NB4 (cell line): ENCODE measurements around the gene TRAK1.

Experiments
- CTCF ChIP-seq: IDR thresholded peaks from one replicate; pipeline ENCODE4 v1.5.1; 2012; ENCODE audit warnings: low read depth, low read length
- MAX ChIP-seq: IDR thresholded peaks from 2 replicates; pipeline ENCODE4 v1.6.1; 2011; ENCODE audit warnings: low read depth, low read length
- MYC ChIP-seq: IDR thresholded peaks from 2 replicates; pipeline ENCODE4 v1.6.1; 2011; ENCODE audit warnings: low read depth, low read length
- POLR2A ChIP-seq: IDR thresholded peaks from 2 replicates; pipeline ENCODE4 v1.6.1; 2011; ENCODE audit warnings: mild to moderate bottlenecking; ENCODE audit not compliant: insufficient read length; ENCODE audit errors: extremely low read depth

GRCh38 chr3:42152193-42152592 lies 61.0 kb downstream of the TRAK1 start:
- no peak for TF ChIP-seq CTCF
- no peak for TF ChIP-seq POLR2A
- TF ChIP-seq MAX, result no peak
- TF ChIP-seq MYC, result no peak
